ENCODE data around the gene TRIM52.
"Not testable (repeated sequence)": the region's sequence is repeated elsewhere in the genome, so short reads cannot be mapped to it uniquely, and the experiment has no call there.

TRIM52 gene

DNA sequence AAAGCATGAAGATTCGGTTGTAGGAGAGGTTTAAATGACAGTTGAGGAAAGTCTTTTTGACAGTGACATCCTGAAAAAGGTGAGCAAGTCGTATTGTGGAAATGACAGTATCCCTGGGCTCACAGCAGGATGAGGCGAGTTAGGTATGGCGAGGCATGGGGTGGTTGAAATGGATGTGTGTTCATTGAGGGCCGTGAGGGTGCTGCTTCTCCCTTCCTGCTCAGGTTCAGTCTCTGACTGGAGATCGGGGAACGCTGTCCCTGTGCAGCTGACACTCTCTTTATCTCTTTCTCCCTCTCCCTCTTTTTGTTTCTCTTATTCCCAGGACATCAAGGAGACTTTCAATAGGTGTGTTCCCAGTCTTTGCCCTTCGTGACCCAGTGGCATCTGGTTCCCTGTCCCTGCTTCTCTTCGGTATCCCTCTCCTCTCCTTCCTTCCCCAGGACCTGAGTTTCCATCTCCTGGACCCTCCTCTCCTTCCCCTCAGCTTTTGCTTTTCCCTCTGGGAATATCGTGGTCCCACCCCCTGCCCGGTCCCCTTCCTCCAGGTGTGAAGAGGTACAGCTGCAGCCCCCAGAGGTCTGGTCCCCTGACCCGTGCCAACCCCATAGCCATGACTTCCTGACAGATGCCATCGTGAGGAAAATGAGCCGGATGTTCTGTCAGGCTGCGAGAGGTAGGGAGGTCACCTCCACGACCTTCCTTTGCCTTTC, 27.7 kb downstream of the TRIM52 start:
- no peak for DNase-seq

DNA sequence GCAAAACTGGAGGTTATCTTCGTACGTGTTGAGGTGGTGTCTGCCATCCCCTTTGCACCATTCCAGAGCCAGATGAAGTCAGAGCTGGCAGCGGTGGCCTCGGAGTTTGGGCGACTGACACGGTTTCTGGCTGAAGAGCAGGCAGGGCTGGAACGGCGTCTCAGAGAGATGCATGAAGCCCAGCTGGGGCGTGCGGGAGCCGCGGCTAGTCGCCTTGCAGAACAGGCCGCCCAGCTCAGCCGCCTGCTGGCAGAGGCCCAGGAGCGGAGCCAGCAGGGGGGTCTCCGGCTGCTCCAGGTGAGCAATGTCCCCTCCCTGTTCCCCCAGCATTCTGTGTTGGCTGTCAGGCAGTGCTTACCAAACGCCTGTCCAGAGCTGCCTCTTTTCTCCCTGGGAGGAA, 28.4 kb downstream of the TRIM52 start:
- no peak for DNase-seq

DNA sequence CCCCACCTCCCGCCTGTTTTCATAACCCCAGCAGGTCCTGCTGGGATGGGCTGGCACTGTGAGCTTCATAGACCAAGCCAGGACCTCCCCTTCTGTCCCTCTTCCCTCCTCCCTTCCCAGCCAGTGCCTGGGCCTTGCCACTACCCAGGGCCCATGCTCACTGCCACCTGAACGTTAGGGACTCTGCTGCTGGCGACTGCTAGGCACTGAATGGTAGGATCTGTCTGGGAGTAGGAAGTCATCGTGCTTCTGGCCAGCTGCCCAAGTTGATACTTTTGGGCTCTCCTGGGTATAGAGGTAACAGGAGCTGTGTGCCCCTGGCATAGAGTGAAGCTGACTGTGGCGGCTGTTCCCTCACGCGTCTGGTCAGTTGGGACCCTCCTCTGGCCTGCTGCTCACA, 29.5 kb downstream of the TRIM52 start:
- DNase-seq, result no peak

DNA sequence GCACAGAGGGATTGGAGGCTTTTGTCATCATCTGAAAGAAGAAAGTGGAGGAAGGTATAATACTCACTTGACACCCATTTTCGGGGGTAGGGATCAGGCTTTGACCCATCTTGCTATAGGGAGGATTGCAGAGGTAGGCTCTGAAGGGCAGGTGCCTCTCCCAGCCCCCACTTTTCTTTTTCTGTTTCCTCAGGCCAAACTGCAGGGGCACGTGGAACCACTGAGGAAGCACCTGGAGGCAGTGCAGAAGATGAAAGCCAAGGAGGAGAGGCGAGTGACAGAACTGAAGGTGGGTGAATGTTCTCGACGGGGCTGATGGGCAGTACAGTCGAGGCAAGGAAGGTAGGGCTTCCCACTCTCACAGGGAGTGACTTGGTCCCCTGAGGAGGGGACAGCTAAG, 30.4 kb downstream of the TRIM52 start:
- DNase-seq, result no peak

DNA sequence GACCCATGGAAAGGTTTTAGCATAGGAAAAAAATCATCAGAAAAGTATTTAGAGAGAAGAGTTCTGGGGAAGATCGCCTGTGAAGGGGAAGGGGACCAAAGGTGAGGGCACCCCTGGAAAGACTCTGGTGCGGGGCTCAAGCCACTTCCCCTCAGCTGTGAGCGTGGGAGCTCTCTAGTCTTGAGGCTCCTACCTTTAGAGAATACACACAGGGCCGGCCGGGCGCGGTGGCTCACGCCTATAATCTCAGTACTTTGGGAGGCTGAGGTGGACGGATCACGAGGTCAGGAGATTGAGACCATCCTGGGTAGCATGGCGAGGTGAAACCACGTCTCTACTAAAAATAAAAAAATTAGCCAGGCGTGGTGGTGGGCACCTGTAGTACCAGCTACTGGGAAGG, 30.9 kb downstream of the TRIM52 start:
- no peak for DNase-seq

DNA sequence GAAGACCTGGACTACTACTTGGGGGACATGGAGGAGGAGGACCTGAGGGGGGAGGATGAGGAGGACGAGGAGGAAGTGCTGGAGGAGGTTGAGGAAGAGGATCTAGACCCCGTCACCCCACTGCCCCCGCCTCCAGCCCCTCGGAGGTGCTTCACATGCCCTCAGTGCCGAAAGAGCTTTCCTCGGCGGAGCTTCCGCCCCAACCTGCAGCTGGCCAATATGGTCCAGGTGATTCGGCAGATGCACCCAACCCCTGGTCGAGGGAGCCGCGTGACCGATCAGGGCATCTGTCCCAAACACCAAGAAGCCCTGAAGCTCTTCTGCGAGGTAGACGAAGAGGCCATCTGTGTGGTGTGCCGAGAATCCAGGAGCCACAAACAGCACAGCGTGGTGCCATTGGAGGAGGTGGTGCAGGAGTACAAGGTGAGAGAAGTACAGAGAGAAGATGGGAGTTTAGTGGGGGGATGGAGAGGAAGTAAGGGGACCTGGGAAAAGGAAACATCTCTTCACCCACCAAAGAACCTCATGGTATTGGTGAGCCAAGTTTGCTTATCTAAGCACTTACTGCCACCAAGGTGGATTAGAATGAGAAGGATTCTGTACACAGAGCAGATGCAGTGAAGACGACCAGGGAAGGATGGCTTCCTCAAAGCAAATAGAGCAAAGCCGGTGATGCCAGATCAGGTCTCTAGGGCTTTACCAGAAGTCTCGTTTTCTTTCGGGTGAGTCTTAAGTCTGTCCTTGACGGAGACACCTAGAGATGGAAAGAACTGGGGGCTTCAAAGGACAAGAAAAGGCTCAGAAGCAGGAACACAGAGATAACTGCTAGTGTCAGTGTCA, 36.3 kb downstream of the TRIM52 start:
- DNase-seq, result no peak

DNA sequence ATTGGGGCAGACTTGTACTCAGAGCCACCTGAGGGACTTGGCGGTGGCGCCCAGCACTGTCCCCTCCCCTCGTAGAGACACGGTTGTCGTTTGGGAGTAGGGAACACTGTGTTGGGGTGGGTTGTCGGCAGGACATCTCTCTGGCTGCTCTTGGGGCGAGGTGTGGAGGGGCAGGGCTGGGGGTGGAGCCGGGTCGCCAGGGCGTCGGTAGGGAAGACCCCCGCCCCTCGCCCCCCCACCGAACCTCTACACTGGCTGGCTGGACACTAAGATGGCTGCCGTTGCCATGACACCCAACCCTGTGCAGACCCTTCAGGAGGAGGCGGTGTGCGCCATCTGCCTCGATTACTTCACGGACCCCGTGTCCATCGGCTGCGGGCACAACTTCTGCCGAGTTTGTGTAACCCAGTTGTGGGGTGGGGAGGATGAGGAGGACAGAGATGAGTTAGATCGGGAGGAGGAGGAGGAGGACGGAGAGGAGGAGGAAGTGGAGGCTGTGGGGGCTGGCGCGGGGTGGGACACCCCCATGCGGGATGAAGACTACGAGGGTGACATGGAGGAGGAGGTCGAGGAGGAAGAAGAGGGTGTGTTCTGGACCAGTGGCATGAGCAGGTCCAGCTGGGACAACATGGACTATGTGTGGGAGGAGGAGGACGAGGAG, 37.1 kb downstream of the TRIM52 start:
- DNase-seq, result no peak

DNA sequence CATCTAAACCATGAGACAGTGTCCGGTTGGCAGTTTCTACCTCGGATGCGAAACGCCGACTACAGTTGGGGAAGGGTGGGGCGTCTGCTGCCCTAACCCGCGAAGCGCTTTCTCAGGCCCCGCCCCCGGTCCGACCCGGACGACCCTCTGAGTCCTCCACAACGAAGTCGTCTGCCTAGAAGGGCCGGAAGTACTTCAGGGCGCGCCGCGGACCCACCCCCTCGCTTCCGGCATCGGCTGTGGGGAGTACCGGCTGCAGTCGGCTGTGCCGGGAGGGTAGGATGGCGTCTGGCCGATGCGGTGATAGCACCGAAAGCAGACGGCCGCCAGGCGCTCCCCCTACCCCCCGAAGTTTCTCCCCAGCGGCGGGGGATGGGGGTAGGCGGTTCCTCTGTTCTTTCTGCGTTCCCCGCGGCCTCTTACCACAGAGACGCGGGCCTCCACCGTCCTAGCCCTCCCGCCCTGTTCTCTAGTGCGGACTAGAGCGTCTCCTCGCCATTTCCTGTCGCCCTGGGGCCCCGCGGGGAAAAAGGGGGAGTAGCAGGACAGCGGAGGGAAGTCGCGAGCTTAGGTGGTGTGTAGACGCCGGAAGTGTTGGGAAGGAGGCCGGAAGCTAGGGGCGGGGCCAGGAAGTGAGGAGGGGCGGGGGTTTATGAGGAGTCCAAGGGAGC, 37.8 kb downstream of the TRIM52 start, which contains the start of gene TRIM41:
Gene TRIM41, plus strand, starts transcription at position 224 of the 671 bp plus-strand sequence. CDS start 719 bp downstream, outside the sequence.
- DNase-seq, result no peak

DNA sequence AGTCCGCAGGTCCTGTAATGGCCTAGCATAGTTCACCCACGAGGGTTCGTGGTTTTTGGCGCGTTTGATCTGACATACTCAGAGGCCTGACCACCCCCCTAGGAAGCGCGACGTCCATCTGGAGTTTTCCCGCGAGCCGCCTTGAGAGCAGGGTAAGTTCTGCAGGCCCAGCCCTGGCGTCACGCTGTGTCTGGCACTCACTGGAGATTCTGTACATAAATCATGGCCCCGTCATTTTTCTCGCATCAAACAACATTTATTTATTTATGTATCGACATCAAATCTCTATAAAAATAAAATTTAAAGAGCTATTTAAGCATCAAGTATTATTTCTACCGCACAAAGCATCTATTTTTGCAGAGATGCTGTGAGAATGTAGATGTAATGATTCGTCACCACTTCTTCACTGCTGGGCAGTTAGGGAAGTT, 38.3 kb downstream of the TRIM52 start:
- no peak for DNase-seq

DNA sequence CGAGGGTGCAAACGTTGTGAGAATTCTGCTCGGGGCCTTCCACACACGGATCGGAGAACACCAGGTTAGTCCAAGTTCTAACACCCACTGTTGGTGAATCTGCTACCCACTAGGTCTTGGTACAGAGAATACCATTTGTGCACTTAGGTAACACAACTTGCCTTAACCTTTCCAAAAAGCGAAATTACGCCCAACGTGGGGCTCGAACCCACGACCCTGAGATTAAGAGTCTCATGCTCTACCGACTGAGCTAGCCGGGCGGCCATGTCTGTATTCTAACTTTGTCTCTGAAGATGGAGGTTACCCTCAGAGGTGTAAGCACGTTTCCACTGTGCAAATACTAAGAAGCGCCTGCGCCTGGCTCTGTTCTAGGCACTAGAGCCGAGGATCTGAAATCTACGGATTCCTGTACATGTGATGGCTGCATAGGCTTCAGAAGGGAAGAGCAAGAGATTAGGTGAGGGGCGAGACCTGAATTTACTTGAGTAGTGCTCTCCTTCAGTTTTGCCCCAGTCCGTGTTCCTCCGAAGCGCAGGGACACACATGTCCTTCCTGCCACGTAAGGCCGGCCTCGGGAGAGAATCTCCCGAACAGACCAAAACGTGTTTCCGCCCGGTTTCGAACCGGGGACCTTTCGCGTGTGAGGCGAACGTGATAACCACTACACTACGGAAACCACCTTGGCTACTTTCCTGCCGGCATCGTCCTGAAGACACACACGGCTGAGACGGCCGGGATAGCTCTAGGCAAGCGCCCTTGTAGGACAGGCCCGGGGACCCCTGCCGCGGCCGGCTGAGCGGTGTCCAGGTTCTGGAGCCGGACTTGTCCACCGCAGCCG, 38.9 kb downstream of the TRIM52 start:
- no peak for DNase-seq

DNA sequence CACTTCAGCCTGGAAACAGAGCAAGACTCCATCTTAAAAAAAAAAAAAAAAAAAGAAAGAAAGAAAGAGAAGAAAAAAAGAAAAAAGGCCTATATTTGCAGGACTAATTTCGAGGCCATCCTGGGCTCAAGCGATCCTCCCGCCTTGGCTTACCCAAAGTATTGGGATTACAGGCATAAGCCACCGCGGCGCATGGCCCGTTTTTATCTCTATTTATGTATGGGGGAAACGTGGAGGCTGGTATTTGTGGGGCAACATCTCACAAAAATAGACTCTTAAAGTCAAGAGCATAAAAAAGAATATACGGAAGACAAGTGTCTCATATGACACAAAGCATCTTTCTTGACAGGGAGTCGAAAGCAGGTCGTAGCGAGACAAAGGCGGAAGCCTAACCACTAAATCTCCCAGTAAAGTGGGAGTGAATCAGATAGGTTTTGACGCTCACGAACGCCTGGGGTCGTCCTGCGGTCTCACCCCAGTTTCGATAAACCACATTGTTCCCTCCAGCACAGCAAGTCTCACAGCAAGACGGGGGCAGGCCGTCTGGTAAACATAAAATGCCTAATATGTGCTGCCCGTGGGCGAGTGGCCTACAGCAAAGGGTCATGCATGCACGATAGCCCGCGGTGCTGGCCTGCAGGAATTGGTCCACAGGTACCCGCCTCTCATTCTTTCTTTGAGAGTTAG, 39.7 kb downstream of the TRIM52 start:
- DNase-seq, result no peak

DNA sequence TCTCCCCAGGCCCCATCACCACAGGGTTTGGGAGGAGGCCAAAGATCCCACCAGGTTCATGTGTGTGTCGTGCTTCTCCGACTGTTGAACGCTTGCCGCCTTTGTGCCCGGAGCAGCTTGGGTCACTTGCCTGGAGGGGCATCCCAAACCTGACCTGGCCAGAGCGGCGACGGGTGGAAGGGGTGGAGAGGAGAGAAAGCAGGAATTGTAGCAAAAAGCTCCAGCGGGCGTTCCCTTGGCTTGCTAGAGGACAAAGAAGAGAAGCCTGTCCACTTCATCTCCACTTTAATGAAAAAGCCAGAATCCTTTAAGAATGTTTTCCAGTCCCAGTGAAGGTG, 40.8 kb downstream of the TRIM52 start:
- DNase-seq, result no peak

DNA sequence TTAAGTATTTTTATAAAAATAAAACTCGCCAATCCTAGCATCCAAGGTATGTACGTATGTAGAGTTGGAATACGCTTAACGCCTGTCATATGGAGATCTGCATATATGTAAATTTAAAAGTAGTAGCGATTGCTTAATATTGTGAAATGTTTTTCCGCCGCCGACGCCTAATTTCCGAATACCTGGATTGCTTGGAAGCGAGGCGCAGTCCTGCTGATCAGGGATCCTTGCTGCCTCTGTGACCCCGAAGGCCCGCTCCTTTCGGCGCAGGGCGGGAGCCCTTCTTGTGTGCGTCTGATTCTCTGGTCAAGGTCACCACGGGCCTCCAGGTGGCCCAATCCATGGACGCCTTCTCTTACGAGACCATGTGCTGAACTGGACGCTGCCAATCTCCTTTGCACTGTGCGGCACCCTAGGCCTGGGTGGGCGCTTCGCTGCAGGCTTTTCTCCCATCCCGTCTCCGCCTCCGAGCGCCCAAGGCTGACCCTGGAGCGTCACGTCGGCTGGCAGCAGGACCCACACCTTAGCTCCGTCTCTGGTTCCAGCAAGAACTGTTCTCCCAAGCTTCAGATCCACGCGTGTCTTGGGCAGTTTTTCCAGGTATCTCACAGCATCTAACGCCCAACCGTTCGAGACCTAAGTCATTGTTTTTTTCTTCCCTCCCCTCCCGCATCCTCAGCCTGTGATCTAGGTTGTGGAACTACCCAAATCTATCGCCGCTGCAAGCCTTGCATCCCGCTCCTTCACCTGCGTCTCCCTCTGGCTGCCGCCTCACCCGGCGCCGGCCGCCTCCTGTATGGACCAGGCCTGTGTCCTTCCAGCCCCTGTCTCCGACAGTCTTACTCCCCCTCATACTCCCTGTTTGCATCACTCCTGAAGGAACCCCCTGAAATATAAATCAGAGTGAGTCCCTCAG, 41.4 kb downstream of the TRIM52 start:
- no peak for DNase-seq

DNA sequence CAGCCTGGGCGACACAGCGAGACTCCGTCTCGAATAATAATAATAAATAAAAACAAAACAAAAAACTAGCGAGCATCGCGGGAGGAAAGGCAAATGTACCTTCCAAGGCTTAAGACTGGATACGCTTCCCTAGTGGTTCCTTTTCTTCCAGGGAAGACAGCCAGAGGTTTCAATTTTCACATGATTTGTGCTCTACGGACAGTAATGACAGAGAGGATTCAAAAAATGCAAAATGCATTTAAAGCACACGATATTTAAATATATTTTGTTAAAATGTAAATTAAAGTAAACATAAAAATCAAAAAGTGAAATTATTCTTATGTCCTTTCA, 42.2 kb downstream of the TRIM52 start:
- no peak for DNase-seq

DNA sequence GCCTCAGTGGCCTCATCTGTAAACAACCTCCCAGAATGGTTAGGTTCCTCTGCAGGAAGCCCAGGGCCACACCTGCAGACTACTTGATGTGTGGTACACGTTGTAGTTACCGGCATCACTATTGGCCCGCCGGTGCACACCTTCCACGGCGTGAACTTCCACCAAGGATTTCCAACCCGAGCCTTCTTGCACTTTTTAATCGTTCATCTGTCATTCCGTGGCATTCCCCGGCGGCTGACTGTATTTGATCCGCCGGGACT, 43.2 kb downstream of the TRIM52 start:
- no peak for DNase-seq

DNA sequence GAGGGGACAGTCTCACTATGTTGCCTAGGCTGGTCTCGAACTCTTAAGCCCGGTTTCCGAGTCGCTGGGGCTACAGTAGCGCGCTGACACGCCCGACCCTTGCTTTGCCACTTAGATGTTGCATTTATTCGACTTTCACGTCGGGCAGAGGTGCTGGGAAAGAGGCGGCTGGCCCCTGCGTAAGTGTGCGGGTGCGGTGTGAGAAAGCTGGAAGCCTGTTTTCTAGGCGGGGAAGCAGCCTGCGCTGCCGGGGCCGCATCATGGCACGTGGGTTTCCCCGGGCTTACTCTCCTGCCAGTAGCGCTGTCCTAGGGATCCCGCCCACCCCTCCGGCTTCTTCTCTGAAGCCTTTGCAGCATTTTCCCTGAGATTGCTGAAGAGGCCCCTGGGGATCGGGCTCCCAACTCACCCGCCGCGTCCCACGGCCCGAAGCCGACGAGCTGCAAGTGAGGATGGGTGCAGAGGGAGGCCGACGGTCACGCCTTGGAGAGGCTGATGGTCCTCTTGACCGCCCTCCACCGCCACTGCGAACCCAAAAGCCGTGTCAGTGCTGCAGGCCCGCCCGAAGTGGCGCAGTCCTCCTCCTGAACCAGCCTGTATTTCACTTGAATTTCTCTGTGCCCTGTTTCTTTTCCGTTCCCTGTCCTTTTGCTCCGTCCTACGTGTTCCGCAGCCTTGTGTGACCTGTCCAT, 43.7 kb downstream of the TRIM52 start:
- DNase-seq, result no peak

DNA sequence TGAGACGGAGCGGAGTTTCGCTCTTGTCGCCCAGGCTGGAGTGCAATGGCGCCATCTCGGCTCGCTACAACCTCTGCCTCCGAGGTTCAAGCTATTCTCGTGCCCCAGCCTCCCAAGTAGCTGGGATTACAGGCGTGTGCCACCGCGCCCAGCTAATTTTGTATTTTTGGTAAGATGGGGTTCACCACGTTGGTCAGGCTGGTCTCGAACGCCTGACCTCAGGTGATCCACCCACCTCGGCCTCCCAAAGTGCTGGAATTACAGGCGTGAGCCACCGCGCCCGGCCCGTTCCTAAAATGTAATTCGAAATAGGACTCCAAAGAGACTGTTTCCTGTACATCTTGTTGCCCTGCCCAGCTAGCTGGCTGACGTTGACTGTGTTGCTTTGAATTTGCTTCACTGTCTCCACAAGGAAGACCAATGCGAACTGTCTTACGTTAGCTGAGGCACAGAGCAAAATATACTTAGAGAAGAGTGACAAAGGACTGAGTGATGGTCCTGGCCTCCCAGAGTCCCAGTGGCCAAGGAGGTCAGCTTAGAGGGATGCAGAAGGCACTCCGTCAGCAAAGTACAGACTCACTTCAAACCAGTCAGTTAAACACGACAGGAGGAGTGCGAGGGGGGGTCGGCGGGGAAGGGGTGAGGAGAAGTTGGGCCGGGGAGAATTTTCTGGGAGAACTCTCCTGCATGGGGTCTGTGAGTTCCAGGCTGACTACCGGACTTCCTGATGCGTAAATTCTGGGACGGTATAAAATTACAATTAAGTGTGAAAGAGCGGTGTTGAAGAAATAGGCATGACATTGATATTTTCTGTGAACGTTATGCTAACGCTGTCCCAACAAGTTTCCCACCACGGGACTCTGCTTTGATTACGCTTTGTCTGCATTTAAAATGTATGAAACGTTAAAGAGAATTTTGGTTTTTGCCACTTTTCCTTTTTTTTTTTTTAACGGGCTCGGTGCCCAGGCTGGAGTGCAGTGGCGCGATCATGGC, 44.6 kb downstream of the TRIM52 start:
- DNase-seq, result no peak

DNA sequence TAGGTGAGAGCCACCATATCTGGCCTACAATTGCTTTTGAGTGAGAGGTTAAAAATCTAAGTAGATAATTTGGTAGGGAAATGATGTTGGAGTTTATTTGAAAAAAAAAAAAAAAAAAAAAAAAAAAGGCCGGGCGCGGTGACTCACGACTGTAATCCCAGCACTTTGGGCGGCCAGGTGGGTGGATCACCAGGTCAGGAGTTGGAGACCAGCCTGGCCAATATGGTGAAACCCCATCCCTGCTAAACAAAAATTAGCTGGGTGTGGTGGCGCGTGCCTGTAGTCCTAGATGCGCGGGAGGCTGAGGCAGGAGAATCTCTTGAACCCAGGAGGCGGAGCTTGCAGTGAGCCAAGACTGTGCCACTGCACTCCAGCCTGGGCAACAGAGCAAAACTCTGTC, 46.7 kb downstream of the TRIM52 start:
- not testable (repeated sequence) for DNase-seq

DNA sequence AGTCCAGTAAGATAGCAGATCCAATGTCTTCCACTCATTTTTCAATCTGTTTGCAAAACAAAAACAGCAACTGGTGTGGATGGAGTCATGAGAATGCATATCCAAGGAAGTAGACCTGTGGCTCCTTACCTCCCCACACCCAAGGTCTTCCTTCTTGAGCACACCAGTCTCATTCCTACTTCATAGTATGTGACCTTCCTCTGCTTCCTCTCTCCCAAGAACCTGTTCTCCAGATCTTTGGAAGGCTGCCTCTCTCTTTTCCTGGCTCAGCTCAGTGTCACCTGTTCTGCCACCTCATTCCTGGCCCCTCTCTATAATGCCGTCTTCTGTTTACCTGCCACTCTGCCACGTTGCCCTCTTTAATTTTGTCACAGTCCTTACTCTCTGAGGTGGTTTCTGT, 48.0 kb downstream of the TRIM52 start:
- no peak for DNase-seq
